Amniotic stem cell (primary cell): ENCODE measurements around the gene ACE2.
"Not testable (repeated sequence)": the region's sequence is repeated elsewhere in the genome, so short reads cannot be mapped to it uniquely, and the experiment has no call there.

Experiments
- DNase-seq: peaks from one replicate; lab custom pipeline; 2025; lab: John Stamatoyannopoulos, UW

Gene ACE2

GRCh38 chrX:15600745-15601144 is at the start of gene ACE2:
Gene ACE2, minus strand, starts transcription at chrX:15600960. Its CDS starts 49 bp downstream, at chrX:15600911.
- no peak for DNase-seq

DNA sequence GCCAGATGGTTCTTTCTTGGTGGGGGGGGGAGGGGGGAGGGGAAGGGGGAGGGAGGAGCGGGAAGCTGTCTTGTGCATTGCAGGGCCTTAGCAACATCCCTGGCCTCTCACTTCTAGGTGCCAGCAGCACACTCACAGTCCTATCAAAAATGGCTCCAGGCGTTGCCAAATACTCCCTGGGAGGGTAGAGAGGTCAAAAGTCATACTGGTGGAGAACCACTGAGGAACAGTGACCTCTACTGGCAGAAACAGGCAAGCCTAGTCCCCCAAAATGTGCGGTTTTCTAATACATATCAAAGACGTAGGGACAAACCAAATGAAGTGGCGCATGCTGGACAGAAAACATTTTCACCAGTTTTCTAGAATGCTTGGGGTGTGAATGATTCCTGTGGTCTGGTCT is 46.8 kb upstream of the ACE2 start:
- DNase-seq = not testable (repeated sequence)

DNA sequence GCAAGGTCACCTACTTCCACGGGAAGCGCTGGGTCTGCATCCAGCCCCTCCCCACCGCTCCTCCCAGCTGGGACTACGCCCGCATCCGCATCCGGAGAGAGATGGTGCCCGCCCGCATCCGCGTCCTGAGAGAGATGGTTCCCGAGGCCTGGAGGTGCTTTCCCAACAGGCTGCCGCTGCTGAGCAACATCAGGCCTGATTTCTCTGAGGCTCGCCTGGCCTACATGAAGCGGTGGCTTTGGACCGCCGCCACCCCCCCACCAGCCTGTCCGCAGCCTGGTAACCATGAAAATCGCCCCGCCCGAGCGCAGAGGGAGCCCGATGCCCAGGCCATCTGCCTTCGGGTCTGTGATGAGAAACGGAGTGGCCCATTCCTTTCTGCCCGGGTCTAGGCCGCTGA is 45.8 kb upstream of the ACE2 start:
- DNase-seq = no peak

DNA sequence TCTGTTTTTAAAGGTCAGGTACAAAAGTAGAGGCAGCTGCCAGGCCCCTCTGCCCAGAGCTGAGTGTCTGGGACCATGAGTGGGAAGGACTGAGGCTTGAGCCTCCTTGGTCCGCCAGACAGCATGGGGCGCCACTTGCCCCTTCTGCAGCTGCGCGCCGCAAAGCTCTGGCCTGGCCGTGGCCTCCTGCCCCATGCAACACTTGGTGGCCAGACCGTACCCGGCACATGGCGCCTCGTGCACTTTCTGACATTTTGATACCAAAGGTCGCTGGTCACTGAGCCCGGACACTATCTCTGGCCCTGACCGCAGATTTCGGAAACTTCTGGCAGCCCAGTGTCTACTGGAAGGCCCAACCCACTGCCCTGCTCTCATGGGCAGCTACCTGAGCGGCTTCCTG is 45.3 kb upstream of the ACE2 start:
- no peak for DNase-seq

DNA sequence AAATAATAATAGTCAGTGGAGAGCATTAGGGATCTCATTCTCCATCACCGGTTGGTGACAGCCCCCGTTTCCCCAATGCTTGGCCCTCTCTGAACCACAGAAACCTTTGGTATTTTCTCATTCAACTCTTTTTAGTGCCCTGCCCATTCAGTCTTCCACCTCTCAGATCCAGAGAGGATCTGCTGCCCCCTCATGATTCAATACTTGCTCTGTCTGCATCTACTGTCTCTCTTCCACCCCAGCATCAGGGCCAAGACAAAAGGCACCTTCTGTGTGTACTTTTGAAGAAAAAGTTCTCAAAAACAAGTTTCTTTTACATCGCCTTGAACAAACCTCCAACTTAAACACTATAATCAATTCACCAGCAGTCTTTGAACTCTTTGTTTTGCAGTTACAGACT is 44.5 kb upstream of the ACE2 start:
- no peak for DNase-seq

GRCh38 chrX:15644560-15644872 is 43.8 kb upstream of the ACE2 start:
- DNase-seq = no peak

DNA sequence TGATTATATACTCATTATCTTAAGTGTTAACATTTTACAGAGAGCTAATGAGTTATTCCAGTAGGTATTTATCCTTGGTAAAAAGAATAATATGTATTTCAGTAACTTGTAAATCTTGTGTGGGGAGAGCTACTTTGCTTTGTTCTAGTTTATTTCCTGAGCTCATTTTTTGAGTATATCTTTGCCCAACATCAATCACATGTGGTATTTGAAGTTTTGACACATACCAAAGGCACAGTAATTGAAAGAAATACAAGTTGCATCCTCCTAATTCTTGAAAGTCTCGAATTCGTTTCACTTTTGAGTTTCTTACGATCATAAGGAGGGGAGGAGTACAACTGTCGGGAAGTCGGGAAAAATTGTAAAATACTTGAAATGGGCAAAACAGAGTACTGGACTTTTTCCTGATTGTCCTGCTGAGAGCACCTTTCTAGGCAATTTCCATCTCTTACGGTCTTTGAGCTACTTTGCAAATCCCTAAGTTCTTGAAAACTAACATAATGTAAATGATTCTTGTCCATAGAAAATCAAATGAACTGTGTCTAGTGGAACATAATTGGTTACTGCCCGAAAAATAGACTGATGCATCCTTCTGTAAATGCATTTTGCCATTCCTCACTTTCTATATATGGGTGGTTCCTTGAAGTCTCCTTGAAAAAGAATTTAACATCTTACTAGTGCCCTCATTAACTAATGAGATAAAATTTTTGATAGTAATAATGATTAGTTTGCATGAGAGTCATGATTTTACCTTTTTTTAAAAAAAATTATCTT is 43.2 kb upstream of the ACE2 start:
- no peak for DNase-seq

- DNase-seq = no peak
Observed at GRCh38 chrX:15631637-15632036, 30.9 kb upstream of the ACE2 start.

- DNase-seq = no peak
Observed at GRCh38 chrX:15623054-15623453, 22.3 kb upstream of the ACE2 start.

- no peak for DNase-seq
Observed at GRCh38 chrX:15619053-15619755, 18.4 kb upstream of the ACE2 start.

GRCh38 chrX:15617111-15617510 is 16.4 kb upstream of the ACE2 start:
- DNase-seq = no peak

- DNase-seq = no peak
Observed at GRCh38 chrX:15616531-15616930, 15.8 kb upstream of the ACE2 start.

GRCh38 chrX:15607067-15607466 is 6.3 kb upstream of the ACE2 start:
- no peak for DNase-seq

DNA sequence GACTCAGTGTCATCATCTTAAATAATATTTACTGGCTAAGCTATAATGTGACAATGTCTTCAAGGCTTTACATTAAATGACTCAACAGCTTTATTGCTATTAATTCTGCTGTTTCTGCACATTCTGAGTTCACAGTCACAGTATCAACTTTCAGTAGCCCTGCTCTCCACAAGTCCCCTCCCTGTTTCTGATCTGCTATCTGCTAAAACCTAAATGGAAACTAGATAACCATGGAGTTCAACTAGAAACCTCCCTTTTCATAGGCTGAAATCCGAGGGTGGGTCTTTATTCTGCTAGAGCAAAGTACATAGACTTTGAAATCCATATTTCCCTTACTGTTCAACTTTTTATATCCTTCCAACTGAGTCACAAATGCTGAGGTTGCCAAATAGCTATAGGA is 5.4 kb upstream of the ACE2 start:
- no peak for DNase-seq

DNA sequence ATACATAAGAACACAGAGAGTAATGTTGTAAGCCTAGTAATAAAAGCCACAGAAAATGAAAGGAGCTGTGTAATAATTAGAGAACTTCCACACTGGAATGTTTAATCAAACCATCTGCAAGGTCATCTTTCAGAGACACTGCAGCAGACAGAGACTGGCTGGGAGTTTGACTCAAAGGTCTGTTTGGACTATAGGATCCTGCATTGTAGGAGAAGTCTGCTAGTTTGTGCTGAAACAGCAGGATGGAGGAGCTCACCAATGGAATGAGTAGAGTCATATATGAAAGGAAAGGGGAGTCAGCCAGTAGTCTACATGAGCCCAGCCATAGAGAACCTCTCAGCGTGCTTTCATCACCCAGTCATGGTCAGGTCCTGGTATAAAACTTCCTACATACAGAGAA is 4.5 kb upstream of the ACE2 start:
- no peak for DNase-seq

GRCh38 chrX:15602761-15603160 is 2.0 kb upstream of the ACE2 start:
- no peak for DNase-seq

- no peak for DNase-seq
Observed at GRCh38 chrX:15601932-15602331, 1.2 kb upstream of the ACE2 start.

DNA sequence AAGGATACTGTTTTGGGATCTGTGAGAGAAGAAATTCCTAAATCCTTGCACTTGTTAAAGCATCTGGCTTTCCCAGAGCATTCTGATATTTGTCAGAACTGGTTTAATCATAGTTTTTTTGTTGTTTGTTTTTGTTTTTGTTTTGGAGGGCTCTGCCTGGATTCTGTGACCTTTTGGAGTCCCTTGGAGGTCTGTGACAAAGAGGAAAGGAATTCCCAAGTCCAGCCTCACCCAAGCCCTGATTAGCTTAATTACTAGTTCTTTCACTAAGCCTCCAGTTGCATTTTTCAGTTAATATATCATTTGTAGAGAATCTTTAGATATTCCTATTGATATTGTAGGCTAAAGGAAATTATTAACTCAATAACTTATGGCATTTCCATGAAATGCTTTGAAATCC is 711 bp downstream of the ACE2 start:
- DNase-seq = no peak

DNA sequence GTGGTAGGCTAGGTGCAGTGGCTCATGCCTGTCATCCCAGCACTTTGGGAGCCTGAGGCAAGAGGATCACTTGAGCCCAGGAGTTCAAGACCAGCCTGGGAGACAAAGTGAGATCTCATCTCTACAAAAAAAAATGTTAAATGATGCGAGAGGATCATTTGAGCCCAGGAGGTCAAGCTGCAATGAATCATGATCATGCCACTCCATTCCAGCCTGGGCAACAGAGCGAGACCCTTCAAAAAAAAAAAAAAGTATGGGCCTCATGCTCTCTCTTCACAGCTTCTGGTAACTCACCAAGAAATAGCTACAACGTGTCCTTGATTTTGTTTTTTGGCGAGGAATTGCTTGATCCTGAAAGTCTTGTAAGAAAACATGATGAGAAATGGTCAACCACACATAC is 1.3 kb downstream of the ACE2 start:
- DNase-seq = no peak

DNA sequence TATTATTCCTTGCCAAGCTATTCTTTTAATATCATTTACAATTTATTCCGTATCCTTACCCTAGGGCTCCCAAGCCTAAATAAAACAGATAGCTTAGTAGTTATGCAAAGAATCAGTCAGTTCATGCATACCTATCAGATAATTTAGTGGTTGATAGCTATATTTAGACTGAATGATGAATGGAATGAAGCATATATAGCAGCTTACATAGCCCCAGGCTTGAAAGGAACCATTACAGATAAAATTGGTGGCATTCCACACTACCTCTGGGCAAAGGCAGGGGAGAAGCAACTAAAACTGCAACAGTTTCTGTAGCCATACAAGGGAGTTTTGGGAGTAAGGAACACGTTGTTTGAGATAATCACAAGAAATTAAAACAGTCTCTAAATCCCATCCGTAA is 2.7 kb downstream of the ACE2 start:
- DNase-seq = no peak

GRCh38 chrX:15594371-15594770 is 6.4 kb downstream of the ACE2 start:
- DNase-seq = no peak

DNA sequence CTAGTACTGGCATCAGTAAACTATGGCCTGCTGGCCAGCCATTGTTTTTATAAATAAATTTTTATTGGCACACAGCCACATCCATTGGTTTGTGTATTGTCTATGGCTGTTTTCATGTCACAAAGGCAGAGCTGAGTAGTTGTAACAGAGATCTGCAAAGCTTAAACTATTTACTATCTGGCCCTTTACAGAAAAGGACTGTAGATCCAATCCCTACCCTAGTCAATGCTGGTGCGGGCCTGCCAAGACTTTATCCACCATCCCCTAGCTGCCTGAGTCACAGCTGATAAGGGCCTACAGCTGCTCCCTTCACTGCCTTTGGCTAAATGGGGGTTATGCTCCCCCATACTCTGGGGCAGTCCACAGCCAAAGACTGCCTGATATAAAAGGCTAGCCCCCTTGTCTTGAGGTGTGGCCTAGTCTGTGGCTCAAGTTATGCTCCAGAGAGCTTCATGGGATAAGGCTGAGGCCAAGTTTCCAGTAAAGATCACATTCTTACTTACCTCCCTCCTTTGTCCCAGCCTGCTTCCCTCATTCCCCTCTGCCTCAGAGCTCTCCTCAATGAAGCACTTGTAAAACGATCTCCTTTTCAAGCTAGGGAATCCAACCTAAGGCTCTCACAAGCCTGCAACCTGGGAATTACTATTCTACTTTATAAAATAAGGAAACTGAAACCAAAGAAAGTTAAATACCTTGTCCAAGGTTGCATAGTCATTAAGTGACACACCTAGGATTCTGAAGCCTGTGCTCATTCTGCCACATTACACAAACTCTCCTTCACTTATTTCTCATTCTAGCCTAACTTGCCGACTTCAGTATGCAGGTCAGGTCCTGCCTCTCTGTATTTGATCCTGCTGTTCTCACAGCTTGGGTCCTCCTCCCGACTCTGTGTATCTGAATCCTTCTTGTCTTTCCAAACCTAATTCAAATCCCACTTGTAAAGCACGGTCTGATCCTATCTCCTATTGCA is 20.7 kb downstream of the ACE2 start:
- DNase-seq = no peak

- no peak for DNase-seq
Observed at GRCh38 chrX:15576019-15576418, 24.7 kb downstream of the ACE2 start.
